GM21526 (cell line): Measurements from ENCODE around the gene CSMD2.
"Not testable (repeated sequence)": the region's sequence is repeated elsewhere in the genome, so short reads cannot be mapped to it uniquely, and the experiment has no call there.

Experiments
- ATAC-seq: cut with Tn5 transposase; IDR thresholded peaks from one replicate; pipeline ENCODE4 v1.9.1; 2021; ENCODE audit warnings: moderate library complexity; ENCODE audit not compliant: unreplicated experiment, low FRiP score

The CSMD2 gene

GRCh38 chr1:34164771-34165391, at the start of gene CSMD2:
TSS of gene CSMD2 (minus strand) at chr1:34165230. CDS start at chr1:34165097, 133 bp downstream.
- no peak for ATAC-seq

DNA sequence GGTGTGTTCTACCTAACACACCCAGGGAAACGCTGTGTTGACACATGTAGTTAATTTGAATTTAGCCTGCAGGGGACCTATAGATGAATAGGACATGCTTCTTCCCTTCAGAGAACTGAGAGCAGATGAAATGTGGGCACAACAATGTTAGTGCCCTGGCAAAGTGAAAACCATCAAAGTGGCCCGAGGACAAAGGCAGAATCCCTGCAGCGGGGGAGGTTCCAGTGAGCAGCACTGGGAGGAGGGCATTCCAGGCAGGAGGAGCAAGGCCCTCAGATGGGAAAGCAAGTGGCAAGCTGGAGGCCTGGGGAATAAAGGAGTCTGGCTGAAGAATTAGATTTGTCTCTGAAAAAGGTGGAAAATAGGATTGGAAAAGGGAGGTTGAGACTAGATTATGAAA, 48.9 kb upstream of the CSMD2 start:
- ATAC-seq: no peak

DNA sequence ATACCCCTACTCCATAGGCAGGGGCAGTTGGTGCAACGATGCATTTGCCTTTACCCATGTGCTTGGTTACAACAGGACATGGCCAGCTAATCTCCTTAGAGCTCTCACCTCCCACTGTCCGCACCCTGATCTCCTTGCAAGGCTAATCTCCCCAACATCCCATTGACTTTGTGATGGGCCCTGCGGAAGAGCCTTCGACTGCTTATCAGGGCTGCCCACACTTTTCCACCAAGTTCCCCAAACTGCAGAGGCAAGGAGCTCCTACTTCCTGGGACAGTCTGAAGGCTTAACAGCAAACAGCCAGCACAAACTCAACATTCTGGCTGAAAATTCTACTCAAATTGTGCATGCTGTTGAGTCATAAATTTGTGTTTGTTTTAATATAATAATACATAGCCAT, 47.6 kb upstream of the CSMD2 start:
- ATAC-seq: no peak

GRCh38 chr1:34199927-34200326, 34.9 kb upstream of the CSMD2 start:
- ATAC-seq: no peak

DNA sequence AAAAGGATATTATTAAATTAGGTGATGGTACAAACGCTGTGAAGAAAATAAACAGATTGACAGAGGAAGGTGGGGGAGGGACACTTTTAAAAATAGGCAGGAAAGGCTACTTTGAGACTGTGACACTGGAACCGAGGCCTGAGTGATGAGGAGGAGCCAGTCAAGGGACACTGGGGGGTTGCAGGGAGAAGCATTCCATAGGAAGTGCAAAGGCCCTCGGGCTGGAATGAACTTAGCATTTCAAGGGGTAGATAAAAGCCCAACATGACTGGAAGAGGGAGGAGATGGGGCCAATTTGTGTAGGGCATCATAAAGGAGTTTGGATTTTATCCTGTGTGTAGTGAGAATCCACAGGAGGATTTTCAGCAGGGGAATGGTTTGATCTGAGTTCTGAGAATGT, 27.6 kb upstream of the CSMD2 start:
- ATAC-seq: no peak

GRCh38 chr1:34190692-34191091, 25.7 kb upstream of the CSMD2 start:
- no peak for ATAC-seq

GRCh38 chr1:34188985-34189384, 24.0 kb upstream of the CSMD2 start:
- no peak for ATAC-seq

DNA sequence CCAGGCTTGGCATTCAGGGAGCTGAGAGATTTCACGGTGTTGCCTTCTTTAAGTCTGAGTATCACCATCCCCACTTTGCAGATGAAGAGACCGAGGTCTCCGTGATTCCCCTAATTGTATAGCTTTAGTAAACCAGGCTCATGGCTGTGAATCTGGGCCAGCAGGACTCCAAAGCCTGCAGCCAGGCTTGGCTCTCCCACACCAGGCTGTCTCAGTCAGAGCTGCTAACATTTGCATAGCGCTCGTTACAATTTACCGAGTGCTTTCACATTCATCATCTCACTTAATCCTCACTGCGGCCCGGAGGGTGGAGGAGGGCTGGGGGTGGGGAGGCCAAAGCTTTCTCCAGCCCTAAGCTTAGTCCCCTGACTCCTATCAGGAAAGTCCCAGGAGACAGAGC, 23.4 kb upstream of the CSMD2 start:
- no peak for ATAC-seq

DNA sequence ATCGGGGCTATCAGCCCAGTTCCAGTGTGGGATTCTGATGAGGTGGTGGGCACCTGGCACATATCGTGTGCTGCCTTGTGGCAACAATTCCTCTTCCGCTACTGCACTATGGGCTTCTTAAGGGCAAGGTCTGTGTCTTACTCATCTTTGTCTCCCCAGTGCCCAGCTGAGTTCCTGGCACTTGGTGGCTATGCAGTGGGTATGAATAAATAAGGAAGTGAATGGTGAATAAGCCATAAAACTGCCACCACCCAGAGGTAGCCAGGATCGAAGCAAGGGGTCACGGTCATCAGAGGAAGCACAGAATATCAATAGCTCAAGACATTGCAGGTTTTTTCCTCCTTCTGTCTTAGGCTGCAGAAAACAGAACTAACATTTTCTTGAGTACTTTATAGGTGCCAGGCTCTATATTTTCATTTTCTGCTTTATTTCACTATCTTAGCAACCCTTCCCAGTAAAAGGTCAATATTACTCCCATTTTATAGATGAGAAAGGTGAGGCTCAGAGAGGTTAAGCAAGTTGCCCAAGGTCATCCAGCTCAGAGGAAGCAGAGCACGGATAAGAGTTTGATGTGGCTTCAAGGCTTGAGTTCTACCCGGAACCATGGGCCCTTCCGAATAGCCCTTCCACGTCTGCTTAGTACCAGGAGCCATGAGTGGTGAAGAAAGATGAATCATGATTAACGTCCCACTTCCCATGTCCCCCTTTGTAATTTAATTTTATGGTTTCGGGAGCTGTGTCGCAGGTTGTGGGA, 21.9 kb upstream of the CSMD2 start:
- ATAC-seq: no peak

DNA sequence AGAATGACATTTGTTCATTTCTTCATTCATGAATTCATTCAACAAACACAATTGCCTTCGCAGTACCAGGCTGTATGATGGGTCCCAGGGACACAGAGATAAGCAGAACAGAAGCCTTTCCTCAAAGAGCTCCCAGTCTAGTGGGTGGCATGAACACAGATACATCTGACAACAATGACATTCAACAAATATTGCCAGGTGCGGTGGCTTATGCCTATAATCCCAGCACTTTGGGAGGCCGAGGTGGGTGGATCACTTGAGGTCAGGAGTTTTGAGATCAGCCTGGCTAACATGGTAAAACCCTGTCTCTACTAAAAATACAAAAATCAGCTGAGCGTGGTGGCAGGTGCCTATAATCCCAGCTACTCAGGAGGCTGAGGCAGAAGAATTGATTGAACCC, 18.4 kb upstream of the CSMD2 start:
- ATAC-seq: not testable (repeated sequence)

DNA sequence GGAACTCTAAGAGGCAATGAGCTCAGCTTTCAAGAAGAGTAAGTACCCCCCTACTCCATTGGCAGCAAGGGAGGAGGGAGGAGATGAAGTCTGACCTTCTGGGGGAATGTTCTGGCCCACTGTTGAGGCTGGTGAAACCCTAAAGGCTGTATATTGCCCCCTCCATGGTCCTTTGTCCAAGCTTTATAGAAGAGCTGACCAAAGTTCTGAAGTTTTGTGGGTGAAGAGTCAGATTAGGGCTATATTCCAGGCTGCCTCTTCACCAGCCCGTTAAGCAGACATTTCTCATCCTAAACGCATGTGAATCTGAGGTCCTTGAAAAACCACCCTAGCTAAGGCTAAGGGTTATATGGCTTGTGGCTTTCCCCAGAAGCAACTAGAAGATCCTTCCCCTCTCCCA, 13.0 kb upstream of the CSMD2 start:
- ATAC-seq: no peak

DNA sequence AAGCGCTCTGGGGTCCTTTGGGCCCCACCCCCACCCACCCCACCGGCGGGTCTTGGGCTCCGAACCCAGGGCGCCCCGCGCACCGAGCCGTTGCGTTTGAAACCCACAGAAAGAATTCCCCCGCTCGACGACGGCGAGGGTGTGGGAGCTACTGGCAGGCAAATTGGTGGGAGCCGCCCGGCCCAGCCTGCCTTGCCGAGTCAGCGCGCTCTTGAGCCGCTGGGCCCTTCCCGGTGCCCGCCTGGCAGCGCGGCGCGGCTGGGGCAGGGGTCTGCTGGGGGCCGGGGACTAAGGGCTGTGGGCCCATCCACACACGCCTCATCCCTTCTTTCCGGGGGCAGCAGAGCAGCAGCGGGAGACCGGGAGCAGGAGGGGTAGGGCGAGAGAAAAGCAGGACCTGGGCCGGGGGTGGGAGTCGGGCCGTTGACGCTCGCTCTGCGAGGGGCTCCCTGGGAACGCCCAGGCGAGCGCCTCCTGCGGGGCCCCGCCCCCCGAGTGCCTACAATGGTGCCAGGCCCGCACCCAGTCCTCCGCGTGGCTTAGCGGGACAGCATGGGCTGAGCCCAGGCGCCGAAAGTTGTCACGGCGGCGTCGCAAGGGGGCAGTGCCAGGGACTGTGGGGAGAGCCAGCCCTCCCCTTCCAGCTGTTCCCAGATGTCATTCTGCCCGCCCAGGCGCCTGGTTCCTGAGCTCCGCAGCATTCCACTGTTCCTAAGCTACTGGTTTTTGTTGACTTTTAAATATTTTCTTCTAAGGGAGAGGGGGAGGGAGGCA, 12.0 kb upstream of the CSMD2 start, which contains the start of gene C1orf94:
C1orf94 (plus strand) TSS at position 78 of the 774 bp plus-strand sequence. CDS start 883 bp downstream, outside the sequence.
- ATAC-seq: no peak

GRCh38 chr1:34175744-34176143, 10.7 kb upstream of the CSMD2 start:
- no peak for ATAC-seq

- ATAC-seq: no peak
These were observed 2.4 kb upstream of the CSMD2 start for GRCh38 chr1:34167389-34167788.

GRCh38 chr1:34166625-34167361, 1.8 kb upstream of the CSMD2 start:
- ATAC-seq: no peak

DNA sequence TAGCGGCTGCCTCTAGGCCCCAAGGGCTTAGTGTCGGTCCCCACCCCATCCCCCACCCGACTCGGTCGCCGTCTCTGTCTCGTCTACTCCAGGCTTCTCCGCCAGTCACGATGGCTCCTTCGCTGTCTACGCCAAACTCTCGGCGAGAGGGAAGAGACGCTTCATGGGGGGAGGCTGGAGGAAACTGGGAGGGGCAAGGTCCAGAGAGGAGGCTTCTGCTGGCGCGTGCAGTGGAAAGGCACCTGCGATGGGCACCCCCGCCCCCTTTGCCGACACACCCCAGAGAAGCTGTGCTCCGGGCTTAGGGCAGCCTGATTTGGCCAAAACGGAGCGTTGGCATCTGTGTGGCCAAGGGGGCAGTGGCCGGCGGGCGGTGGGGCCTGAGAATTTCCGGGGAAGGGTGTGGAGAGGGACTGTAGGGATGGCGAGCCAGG, 1.2 kb upstream of the CSMD2 start:
- ATAC-seq: no peak

- ATAC-seq: no peak
These were observed 442 bp upstream of the CSMD2 start for GRCh38 chr1:34165422-34165921.

DNA sequence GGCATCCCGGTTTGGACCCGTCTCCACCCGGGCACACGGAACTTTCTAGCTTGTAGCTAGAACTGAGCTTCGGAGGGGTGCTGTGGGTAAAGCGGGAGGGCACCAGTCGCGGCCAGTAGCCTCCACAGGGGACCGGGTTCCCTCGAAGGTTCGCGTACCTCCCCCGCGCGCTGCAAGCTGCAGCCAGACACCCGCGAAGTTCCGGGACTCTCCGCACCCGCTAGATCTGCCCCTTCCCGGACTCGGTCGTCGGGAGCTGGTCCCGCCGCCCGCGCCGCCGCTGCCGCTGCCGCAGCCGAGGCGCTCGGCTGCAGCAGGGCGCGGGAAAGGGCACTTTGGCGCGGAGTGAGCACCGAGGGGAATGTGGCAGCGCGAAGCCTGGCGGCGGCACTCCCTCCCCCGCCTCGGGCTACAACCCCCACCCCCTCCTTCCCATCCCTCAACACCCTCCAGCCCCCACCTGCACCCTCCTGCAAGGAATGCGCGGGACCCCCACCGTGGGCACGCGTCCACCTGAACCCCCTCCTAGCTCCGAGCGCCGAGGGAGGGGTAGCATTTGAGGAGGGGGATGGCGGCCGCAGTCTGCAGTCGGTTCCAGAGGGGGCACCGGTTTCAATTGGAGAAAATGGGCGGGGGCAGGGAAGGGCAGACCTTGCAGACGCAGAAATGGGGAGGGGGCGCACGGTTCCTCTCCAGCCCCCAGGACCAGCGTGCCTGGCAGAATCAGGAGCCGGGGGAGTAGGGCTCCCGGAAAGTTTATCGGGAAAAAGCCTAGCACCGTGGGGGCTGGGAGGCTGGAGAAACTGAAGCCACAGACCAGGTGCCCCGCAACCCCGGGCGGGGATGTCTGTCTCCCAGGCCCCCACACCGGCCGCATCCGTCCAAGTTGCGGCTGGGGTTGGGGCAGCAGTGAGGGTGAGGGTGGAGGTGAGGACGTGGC, 968 bp downstream of the CSMD2 start:
- no peak for ATAC-seq
